Stimulated activated CD8-positive, alpha-beta memory T cell treated with anti-CD3 and anti-CD28 coated beads, Interleukin-12 subunit alpha, Interleukin-12 subunit beta, amount 100 ng/mL, for 1 hour (primary cell): ENCODE results near the gene STXBP5L.
A peak's percentile ranks its signal among the peaks of the same experiment; 100 is the strongest.
"Not testable (repeated sequence)": the region's sequence is repeated elsewhere in the genome, so short reads cannot be mapped to it uniquely, and the experiment has no call there.

Experiments
- DNase-seq: peaks from one replicate; pipeline ENCODE4 v3.0.0-alpha.2; 2020; ENCODE audit warnings: low read depth

The STXBP5L gene

DNA sequence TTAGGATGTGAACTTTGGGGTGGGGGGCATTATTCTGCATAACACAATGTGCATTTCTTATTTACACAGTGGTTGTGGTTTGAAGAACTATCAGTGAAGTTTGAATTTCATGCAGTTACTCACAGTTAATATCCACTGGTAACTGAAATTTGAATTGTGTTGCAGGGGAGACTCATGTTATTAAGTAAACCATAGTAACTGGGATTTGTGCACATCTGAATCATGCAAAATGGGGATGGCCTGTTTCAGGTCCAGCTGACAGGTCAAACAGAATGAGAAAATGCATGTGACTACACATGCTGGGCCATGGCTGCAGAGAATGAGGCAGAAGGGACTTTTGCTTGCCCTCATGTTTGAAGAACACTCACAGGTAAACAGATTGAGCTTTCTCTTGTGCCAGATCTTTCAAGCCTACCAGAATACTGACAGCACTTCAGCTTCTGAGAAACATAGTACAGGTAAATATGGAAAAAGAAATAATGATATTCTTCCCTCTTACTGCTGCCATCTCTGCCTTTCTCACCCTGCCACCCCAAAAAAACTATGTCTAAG, 522.7 kb downstream of the STXBP5L start:
- no peak for DNase-seq

- DNase-seq: peak; percentile 27
These were observed 523.9 kb downstream of the STXBP5L start for GRCh38 chr3:121431726-121432517.

DNA sequence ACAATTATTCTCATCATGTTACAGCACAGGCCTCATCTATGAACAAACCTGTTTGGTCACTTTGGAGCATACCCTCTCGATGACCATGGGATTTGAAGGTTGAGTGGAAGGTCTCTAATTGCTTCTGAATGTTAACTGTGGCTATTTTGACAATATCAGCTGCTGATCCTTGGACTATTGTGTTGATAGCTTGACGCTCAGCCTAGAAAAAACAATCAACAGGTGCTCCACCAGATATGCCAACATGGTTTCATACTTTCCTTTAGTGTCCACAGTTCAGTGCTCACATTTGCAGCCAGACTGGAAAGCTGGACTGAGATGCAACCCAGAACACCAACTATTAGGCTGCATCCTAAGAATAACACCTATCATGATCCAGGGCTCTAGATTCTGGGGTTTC, 528.1 kb downstream of the STXBP5L start:
- no peak for DNase-seq

- no peak for DNase-seq
These were observed 528.6 kb downstream of the STXBP5L start for GRCh38 chr3:121436641-121437040.

GRCh38 chr3:121443456-121443855, 535.5 kb downstream of the STXBP5L start:
- no peak for DNase-seq

DNA sequence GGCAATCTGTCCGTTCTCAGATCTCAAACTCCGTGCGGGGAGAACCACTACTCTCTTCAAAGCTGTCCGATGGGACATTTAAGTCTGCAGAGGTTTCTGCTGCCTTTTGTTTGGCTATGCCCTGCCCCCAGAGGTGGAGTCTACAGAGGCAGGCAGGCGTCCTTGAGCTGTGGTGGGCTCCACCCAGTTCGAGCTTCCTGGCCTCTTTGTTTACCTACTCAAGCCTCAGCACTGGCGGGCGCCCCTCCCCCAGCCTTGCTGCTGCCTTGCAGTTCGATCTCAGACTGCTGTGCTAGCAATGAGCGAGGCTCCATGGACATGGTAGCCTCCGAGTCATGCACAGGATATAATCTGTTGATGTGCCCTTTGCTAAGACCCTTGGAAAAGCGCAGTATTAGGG, 543.7 kb downstream of the STXBP5L start:
- not testable (repeated sequence) for DNase-seq

- DNase-seq: no peak
These were observed 554.6 kb downstream of the STXBP5L start for GRCh38 chr3:121462565-121462964.

- DNase-seq: no peak
These were observed 555.7 kb downstream of the STXBP5L start for GRCh38 chr3:121463745-121464144.

DNA sequence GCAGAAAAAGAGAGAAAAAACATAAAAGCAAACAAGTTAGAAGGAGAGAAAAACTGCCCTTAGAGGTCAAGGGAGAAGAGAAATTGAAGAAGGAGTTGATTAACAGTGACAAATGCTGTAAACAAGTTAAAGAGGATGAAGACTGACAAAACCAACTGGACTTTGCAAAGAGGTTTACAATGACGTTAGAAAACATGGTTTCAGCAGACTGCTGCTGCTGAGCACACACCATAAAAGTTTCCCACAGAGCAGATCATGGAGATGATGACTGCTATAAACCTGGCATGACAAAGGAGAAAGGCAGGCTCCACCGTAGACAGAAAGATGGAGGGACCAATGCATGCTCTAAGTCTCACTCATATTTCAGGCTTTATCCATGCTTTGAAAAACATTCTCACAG, 559.1 kb downstream of the STXBP5L start:
- no peak for DNase-seq

- no peak for DNase-seq
These were observed 565.0 kb downstream of the STXBP5L start for GRCh38 chr3:121473001-121473400.
